Stimulated activated CD8-positive, alpha-beta memory T cell treated with anti-CD3 and anti-CD28 coated beads, Interleukin-7, amount 100 ng/mL, for 48 hours (primary cell): Measurements from ENCODE around the gene GTF3C1.
"Not testable (repeated sequence)": the region's sequence is repeated elsewhere in the genome, so short reads cannot be mapped to it uniquely, and the experiment has no call there.

Experiments used
- DNase-seq, 2 donors: peaks; one replicate each; pipeline ENCODE4 v3.0.0-alpha.2; 2020; ENCODE audit warnings: low read depth in 1 of 2; ENCODE audit errors: extremely low read depth in 1 of 2

GTF3C1 gene

GRCh38 chr16:27448532-27449433, 100.9 kb downstream of the GTF3C1 start:
- DNase-seq: no peak

DNA sequence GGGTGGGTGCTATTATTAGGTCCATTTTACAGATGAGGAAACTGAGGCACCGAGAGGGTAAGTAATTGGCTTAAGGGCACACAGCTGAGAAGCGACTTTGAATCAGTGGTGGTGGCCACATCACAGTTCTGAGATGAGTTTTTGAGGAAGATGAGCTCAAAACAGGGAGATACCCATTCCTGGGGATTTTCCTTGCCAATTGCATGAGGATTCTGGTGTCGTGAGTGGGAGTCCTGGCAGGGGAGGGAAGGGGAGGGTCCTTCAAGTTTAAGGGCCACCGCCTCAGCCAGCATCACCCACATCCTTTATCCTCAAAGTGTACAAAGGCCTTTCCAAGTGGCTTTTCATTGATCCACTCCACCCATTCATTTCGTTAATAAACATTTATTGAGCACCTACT, 102.4 kb downstream of the GTF3C1 start:
- no peak for DNase-seq

DNA sequence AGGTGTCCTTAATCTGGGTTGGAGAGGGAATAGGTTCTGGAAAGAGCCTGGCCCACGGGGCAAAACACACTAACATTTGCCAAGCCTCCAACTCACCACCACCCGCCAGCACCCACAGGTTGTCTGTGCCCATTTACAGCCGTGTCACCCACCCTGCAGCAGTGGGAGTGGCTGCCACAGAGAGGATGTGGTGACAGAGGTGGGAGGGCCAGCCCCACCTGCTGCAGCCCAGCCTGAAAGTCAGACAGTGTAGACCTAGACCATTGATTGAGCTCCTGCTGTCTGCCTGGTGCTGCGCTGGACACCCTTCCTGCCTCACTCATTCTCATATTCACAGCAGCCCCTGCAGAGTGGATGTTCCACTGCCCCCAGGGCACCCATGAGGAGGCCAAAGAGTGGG, 103.0 kb downstream of the GTF3C1 start:
- DNase-seq: peak; percentile 55 to 63

- DNase-seq: no peak
These were observed 104.1 kb downstream of the GTF3C1 start for GRCh38 chr16:27445502-27446175.

DNA sequence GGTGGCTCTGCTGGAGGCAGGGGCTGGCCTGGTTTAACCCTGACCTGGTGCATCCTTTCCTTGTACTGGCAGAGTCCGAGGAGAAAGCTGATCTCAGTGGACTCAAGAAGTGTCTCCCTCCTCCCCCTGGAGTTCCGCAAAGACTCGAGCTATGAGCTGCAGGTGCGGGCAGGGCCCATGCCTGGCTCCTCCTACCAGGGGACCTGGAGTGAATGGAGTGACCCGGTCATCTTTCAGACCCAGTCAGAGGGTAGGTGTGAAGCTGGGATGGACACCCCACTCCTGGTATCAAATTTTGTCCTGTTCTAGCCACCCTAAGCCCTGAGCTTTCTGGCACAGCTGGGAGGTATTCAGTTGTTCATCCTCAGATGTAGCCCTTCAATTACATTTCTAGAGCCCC, 105.2 kb downstream of the GTF3C1 start:
- DNase-seq: no peak

DNA sequence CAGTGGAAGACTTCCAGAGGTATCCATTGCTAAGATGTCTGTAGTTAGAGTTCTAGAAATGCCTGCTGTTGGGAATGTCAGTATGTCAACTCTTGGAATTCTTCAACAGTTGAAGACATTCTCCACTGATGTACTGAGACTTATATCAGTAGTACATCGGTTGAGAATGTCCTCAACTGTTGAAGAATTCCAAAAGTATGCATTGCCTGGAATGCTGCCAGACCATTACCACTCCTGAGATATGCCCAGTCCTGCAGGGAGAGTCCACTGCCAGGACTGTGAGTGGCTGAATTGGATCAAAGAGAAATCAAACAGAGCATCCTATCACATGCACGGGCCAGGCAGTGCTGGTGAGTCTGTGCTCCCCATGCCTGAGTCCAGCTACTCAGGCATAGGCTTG, 105.7 kb downstream of the GTF3C1 start:
- no peak for DNase-seq

DNA sequence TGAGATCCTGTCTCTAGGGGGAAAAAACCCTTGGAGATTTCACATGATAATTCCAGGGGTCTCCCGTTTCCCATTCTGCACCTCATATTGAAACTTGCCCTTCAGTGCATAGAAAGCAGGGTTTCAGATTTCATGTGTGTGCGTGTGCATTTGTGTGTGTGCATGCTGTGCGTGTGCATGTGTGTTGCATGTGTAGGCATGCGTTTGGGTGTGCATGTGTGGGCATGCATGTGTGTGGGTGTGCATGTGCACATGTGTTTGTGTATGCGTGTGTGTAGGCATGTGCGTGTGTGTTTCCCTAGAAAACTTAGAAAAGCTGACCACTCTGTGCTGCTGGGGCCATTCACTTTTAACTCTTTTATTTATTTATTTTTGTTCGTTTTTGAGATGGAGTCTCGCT, 107.7 kb downstream of the GTF3C1 start:
- no peak for DNase-seq

DNA sequence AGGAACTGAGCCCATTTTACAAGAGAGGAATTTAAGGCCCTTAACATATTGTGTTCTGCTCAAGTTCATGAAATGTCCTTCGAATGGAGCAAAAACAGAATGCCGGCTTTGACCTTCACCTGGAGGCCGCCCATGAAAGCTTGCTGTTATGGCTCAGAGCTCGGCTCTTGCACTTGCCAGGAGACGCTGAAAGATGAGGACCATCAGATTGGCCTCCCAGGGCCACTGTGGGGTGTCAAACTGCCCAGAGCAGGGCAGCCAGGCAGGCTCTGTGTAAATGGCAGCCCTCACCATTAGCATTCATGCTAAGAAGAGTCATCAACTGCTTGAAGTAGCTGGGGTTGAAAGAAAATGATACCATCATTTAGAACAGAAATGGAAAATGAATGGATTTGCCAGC, 108.4 kb downstream of the GTF3C1 start:
- no peak for DNase-seq

- DNase-seq: no peak
These were observed 110.3 kb downstream of the GTF3C1 start for GRCh38 chr16:27439271-27440018.

GRCh38 chr16:27437946-27438345, 111.8 kb downstream of the GTF3C1 start:
- no peak for DNase-seq

- DNase-seq: no peak
These were observed 112.6 kb downstream of the GTF3C1 start for GRCh38 chr16:27436921-27437650.

DNA sequence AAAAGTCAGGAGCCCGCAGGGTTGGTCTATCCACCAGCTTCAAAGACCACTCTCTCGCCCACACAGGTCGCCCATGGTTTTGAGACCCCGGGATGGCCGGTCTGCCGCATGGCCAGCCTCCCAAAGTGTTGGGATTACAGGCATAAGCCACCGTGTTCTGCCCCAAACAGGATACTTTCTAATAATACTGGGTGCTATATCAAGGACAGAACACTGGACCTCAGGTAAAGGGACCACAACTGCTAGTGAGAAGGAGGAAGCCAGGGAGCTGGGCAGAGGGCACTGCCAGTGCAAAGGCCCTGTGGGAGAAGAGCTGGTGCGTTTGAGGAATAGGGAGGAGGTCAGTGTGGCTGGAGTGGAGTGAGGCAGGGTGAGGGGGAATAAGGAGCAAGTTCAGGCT, 113.6 kb downstream of the GTF3C1 start:
- no peak for DNase-seq

GRCh38 chr16:27435146-27435545, 114.6 kb downstream of the GTF3C1 start:
- DNase-seq: not testable (repeated sequence)

DNA sequence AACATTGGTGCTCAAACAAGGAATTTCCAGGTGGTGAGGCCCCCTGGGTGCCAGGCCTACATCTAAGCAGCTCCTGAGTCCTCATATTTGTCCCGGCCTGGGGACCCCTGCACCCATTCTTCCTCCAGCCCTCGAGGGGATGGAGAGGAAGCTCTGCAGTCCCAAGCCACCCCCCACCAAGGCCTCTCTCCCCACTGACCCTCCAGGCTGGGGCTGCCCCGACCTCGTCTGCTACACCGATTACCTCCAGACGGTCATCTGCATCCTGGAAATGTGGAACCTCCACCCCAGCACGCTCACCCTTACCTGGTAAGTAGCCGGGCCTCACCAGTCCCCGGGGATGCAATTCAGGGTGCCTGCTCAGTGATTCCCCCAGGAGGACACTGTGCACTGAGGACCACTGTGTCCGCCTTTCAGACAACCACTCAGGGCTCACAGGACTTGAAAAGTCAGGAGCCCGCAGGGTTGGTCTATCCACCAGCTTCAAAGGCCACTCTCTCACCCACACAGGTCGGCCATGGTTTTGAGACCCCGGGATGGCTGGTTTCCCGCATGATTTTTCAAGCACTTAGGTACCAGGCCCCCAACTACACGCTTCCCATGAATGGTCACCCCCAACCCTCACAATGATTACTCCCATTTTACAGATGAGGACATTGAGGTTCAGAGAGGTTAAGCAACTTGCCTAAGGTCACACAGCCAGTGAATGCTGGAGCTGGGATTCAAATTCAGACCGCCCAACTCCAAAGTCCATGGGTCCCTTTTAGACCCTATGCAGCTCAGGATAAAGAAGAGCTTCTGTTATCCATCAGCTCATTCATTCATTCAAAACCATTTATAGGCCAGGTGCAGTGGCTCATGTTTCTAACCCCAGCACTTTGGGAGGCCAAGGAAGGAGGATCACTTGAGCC, 115.3 kb downstream of the GTF3C1 start:
- no peak for DNase-seq

DNA sequence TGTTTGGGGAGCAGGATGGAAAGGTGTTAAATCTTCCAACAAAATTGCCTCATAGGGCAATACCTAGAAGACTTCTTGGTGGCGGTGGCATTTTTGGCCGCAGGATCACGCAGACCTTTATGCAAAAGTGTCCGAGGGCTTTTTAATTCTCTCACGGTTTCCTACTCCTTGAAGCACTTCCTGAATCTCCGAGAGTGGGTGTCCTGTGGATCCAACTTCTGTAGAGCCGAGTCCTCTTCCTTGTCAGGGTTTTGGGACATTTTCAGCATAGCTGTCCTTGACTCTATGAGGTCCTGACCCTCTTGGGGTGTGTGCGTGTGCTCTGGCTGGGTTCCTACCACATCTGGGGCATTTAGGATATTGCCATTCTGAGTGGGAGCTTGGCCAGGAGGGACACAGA, 116.1 kb downstream of the GTF3C1 start:
- DNase-seq: no peak

DNA sequence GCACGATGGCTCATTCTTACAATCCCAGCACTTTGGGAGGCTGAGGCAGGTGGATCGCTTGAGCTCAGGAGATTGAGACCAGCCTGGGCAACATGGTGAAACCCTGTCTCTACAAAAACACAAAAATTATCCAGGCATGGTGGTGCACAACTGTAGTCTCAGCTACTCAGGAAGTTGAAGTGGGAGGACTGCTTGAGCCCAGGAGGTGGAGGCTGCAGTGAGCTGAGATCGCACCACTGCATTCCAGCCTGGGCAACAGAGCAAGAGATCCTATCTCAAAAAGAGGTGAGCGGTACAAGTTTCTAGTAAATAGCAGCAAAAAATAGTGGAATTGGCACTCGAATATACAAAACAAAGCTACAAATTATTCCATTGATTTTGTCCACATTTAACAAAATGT, 116.5 kb downstream of the GTF3C1 start:
- not testable (repeated sequence) for DNase-seq

DNA sequence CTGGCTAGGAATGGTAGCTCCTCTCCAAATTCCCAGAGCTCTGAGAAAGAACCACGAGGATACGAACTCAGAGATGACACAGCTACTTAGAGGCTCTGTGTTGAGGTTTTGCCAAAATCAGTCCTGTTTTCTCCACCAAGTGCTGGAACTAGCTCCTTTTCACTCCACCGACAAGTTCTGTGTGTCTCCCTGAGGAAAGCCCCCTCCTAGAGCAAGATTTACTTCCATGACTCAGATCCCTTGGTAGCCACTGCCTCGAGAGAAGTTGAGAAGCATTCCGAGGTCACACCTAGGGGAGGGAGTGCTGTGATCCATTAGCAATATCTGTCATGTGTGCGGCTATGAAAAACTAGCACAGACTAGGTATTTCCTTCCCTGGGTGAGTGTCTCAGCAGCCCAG, 117.2 kb downstream of the GTF3C1 start:
- DNase-seq: no peak

GRCh38 chr16:27431773-27432532, 117.8 kb downstream of the GTF3C1 start:
- no peak for DNase-seq

GRCh38 chr16:27430923-27431484, 118.7 kb downstream of the GTF3C1 start:
- no peak for DNase-seq
